Mucosa of descending colon (tissue), 3 donors: Measurements from ENCODE around the gene DSG1. TPM values are rescaled to one million over a fixed set of nuclear protein-coding genes. Genes with fewer than 3 reads are reported as not detected.

ENCODE experiments used
- ATAC-seq: fragments of 200-7000 bp; cut with Tn5 transposase; one replicate; pipeline ENCODE4 v1.9.1; 2020; ENCODE audit warnings: mild to moderate bottlenecking, moderate library complexity
- DNase-seq, 3 donors: peaks; one replicate each; pipeline ENCODE4 v3.0.0-alpha.2; 2020
- H3K36me3 ChIP-seq: fragments of 200-600 bp; one replicate; pipeline ENCODE4 v1.8.0; 2021; ENCODE audit warnings: low read depth, mild to moderate bottlenecking
- H3K4me1 ChIP-seq: fragments of 200-600 bp; one replicate; pipeline ENCODE4 v1.8.0; 2021; ENCODE audit warnings: low read depth, mild to moderate bottlenecking
- H3K4me3 ChIP-seq: fragments of 200-600 bp; one replicate; pipeline ENCODE4 v1.8.0; 2021; ENCODE audit warnings: mild to moderate bottlenecking
- H3K9me3 ChIP-seq: fragments of 200-600 bp; one replicate; pipeline ENCODE4 v1.8.0; 2021; ENCODE audit warnings: mild to moderate bottlenecking
- intact Hi-C, 2 donors: fragments of 100-400 bp; cut with DNase I in 1 of 2; cut with micrococcal nuclease in 1 of 2; formaldehyde crosslinking; loops; one replicate each; pipeline versions ENCODE4 v1.11.0 to v1.11.1; 2022; cut with DNase I, micrococcal nuclease
- total RNA-seq, 3 donors: library from RNA; stranded (reverse); fragmentation: NEBNext Ultra II Directional in 2 of 3; extraction: Animal tissue kit (Norgen Biotek cat#: 25700) in 2 of 3; gene quantifications; one replicate each; pipeline versions ENCODE4 v1.2.1 to v1.2.4, GENCODE V29; 2021 to 2023
- TF ChIP-seq, protein P1 (sequence below): fragments of 200-600 bp; IDR thresholded peaks from one replicate; pipeline ENCODE4 v1.8.0; 2022; ENCODE audit warnings: antibody characterized with exemption, mild to moderate bottlenecking
- donor health status: DM: no; HTN: no; CAD: no; lungs with moderate emphysema.
- donor health status: DM: no; HTN: no; CAD: no.
- donor health status: DM: no; HTN: yes; CAD: no.

Gene DSG1
- total RNA-seq, 3 donors from 2014 or later, result not detected

DNA sequence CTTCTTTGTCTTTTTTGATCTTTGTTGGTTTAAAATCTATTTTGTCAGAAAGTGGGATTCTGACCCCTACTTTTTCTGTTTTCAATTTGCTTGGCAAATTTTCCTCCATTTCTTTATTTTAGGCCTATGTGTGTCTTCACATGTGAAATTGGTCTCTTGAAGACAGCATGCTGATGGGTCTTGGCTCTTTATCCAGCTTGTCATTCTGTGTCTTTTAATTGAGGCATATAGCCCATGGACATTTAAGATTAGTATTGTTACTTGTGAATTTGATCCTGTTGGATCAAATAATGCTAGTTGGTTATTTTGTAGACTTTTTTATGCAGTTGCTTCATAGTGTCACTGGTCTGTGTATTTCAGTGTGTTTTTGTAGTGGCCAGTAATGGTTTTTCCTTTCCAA, 26.3 kb upstream of the DSG1 start:
- no peak for DNase-seq
- TF ChIP-seq, protein P1, sequence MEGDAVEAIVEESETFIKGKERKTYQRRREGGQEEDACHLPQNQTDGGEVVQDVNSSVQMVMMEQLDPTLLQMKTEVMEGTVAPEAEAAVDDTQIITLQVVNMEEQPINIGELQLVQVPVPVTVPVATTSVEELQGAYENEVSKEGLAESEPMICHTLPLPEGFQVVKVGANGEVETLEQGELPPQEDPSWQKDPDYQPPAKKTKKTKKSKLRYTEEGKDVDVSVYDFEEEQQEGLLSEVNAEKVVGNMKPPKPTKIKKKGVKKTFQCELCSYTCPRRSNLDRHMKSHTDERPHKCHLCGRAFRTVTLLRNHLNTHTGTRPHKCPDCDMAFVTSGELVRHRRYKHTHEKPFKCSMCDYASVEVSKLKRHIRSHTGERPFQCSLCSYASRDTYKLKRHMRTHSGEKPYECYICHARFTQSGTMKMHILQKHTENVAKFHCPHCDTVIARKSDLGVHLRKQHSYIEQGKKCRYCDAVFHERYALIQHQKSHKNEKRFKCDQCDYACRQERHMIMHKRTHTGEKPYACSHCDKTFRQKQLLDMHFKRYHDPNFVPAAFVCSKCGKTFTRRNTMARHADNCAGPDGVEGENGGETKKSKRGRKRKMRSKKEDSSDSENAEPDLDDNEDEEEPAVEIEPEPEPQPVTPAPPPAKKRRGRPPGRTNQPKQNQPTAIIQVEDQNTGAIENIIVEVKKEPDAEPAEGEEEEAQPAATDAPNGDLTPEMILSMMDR, result no peak
- no peaks in the 10 kb centered on the region for H3K36me3 ChIP-seq
- intact Hi-C loops, result no loop called here
- ATAC-seq, result no peak
- H3K4me1 ChIP-seq, result no peaks in the 10 kb centered on the region
- H3K4me3 ChIP-seq, result no peak overlapping the region
- peaks cover 14% of the 10 kb centered on the region for H3K9me3 ChIP-seq

DNA sequence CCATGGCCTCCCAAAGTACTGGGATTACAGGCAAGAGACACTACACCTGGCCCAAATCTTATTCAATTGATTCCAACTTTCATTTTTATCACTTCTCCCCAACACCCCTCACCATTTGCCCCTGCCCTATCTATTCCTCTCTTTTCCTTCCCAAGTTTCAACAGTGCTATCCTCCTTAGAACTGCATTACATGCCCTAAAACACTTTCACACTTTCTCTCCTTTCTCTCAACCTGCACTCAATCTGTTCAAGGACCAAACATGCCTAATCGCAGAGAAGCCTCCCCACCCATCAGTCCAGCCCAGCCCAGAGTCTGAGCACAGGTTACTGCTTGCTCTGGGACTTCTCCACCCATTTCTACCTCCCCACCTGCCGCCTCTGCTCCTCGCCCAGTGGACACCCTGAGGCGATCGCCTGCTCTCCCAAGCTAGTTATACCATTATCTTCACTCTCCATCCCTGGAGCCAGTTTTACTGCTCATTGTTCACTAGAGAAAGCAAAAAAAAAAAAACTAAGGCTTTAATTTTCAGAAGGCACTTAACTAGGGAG, 23.7 kb upstream of the DSG1 start:
- no peaks in the 10 kb centered on the region for H3K36me3 ChIP-seq
- no peaks in the 10 kb centered on the region for H3K4me1 ChIP-seq
- no peak for DNase-seq
- intact Hi-C loops, result no loop called here
- TF ChIP-seq, protein P1, result no peak
- peaks cover 14% of the 10 kb centered on the region for H3K9me3 ChIP-seq
- ATAC-seq, result no peak
- no peak overlapping the region for H3K4me3 ChIP-seq

DNA sequence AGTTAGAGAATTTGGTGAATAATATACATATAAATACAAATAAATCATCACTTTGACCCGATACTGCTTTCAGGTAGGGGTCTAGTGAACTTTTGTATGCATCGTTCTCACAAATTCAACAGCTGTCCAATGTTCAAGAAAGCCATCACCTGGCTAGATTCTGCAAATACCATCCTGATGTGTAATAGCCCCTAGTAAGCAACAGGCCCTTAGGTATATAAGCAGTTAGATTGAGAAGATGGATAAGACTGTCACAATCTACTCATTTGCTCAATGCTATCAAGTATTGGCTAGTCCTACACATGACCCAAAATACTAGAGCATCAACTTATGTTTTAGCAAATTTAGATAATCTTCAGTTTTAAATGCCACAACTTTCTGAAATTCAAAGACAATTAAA, 20.7 kb upstream of the DSG1 start:
- Histone ChIP-seq H3K4me3 (no peak overlapping the region), H3K36me3 (no peaks in the 10 kb centered on the region), H3K4me1 (no peaks in the 10 kb centered on the region), H3K9me3 (peaks cover 3% of the 10 kb centered on the region)
- intact Hi-C loops, result no loop called here
- ATAC-seq (no peak), DNase-seq (no peak)
- TF ChIP-seq, protein P1, result no peak

DNA sequence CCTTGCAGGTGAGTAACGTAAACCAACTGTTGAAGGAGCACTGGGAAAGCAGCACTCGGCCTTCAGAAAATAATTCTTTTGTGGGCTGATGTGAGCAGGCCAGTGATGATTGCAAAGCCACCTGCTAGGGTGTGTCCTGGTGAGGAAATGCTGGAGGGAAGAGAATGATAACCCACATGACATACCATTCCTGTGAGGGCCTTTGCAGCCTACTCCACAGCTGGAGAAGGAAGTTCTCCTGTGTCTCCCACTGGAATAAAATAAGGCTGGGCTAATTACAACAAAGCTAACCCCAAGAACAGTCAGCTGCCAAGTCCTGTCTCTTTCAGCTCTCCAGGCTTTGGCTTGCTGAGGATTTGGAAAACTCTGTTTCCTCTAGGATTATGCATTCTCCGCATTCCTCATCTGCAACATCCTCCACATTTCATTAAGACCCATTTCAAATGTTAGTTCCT, 16.7 kb upstream of the DSG1 start:
- TF ChIP-seq, protein P1, result no peak
- Histone ChIP-seq H3K9me3 (no peaks in the 10 kb centered on the region), H3K4me3 (no peak overlapping the region), H3K4me1 (no peaks in the 10 kb centered on the region), H3K36me3 (no peaks in the 10 kb centered on the region)
- intact Hi-C loops, result no loop called here
- peak; percentile 83 for ATAC-seq
- DNase-seq, result peak in 1 of 3 donors; percentile 18

DNA sequence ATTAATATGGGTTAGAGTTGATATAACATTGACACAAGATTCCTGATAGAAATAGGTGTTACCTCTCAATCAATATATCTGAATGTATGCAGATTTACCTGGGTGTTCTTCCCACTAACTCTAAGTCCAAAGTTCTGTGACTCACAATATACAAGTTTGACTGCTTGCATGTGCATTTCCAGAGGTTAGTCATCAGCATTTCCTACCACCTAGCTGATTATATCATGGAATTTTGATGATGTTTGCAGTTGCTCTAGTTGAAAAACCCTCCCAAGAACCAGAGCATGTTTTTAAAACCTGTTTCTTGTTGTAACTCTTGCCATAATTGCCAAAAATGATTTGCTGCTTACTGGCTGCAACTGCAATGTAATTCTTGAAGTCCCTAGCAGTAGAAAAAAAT, 15.0 kb upstream of the DSG1 start:
- H3K36me3 ChIP-seq, result no peaks in the 10 kb centered on the region
- H3K4me1 ChIP-seq, result no peaks in the 10 kb centered on the region
- intact Hi-C loops, result no loop called here
- H3K9me3 ChIP-seq, result no peaks in the 10 kb centered on the region
- TF ChIP-seq, protein P1, result no peak
- DNase-seq, result no peak
- H3K4me3 ChIP-seq, result no peak overlapping the region
- peak; percentile 89 for ATAC-seq

DNA sequence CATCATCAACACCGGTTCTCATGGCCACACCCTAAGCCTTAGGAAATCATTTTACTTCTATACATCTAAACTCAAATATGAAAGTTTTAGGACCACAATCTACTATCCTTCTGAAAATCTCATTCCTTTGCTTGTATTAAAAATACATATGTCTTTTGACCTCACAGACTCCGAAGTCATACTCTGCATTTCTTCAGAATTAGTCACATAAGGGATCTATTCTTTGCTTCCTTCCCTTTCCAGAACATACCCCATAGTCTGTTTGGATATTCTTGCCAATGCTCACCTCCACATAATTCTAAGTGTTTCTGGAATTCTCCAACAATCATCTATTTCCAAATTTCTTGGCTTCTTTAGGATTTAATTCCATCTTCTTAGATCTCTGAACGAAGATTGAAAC, 14.2 kb upstream of the DSG1 start:
- TF ChIP-seq, protein P1, result no peak
- intact Hi-C loops, result no loop called here
- ATAC-seq (no peak), DNase-seq (no peak)
- no peaks in the 10 kb centered on the region for H3K4me1 ChIP-seq
- H3K36me3 ChIP-seq, result no peaks in the 10 kb centered on the region
- H3K9me3 ChIP-seq, result no peaks in the 10 kb centered on the region
- H3K4me3 ChIP-seq, result no peak overlapping the region
